CD4-positive, alpha-beta memory T cell (primary cell): ENCODE measurements around the gene CCIN. TPM values are rescaled to one million over a fixed set of nuclear protein-coding genes. Genes with fewer than 3 reads are reported as not detected.

Source experiments
- CTCF ChIA-PET: fragments of 350-600 bp; sonication (Branson Sonifier 250); formaldehyde crosslinking; loops from one replicate; lab custom pipeline; 2021; ENCODE audit warnings: inconsistent platforms; ENCODE audit not compliant: partially characterized antibody; lab: Charles Lee
- POLR2A ChIA-PET: fragments of 350-600 bp; sonication (Branson Sonifier 250); formaldehyde crosslinking; loops from one replicate; lab custom pipeline; 2021; ENCODE audit not compliant: partially characterized antibody; lab: Charles Lee
- DNase-seq, 5 donors: peaks; one replicate each; pipeline versions ENCODE4 v3.0.0 to v3.0.0-alpha.2; 2020 to 2022; ENCODE audit warnings: mixed read lengths in 1 of 5
- H3K27ac ChIP-seq: one replicate; pipeline ENCODE4 v1.7.0; 2013; ENCODE audit warnings: low read depth, low read length
- H3K27me3 ChIP-seq: 2 replicates; pipeline ENCODE4 v1.7.0; 2013; ENCODE audit warnings: mild to moderate bottlenecking, low read length, moderate library complexity; ENCODE audit not compliant: insufficient read depth
- H3K36me3 ChIP-seq: 2 replicates; pipeline ENCODE4 v1.7.0; 2013; ENCODE audit warnings: mild to moderate bottlenecking, low read length, moderate library complexity; ENCODE audit not compliant: insufficient read depth
- H3K4me1 ChIP-seq: 2 replicates; pipeline ENCODE4 v1.7.0; 2013; ENCODE audit warnings: mild to moderate bottlenecking, low read length, moderate library complexity; ENCODE audit not compliant: insufficient read depth
- H3K4me3 ChIP-seq, 2 donors: one replicate each; pipeline ENCODE4 v1.7.0; 2013; ENCODE audit warnings: low read length in 2 of 2, mild to moderate bottlenecking in 1 of 2
- H3K9me3 ChIP-seq, 2 donors: one replicate each; pipeline ENCODE4 v1.7.0; 2013; ENCODE audit warnings: low read length in 2 of 2, control low read depth in 1 of 2; ENCODE audit not compliant: control insufficient read depth in 1 of 2
- H3K27ac Mint-ChIP-seq, 7 donors: one replicate each; pipeline ENCODE4 v1.8.0; 2020 to 2021; ENCODE audit warnings: mixed read lengths in 7 of 7, mild to moderate bottlenecking in 6 of 7, inconsistent platforms in 3 of 7, moderate library complexity in 3 of 7
- H3K27me3 Mint-ChIP-seq, 2 donors: one replicate each; pipeline ENCODE4 v1.8.0; 2020 to 2021; ENCODE audit warnings: mixed read lengths in 2 of 2
- H3K36me3 Mint-ChIP-seq, 2 donors: one replicate each; pipeline ENCODE4 v1.8.0; 2020 to 2021; ENCODE audit warnings: mixed read lengths in 2 of 2, inconsistent platforms in 1 of 2, mild to moderate bottlenecking in 1 of 2
- H3K4me1 Mint-ChIP-seq, 4 donors: one replicate each; pipeline ENCODE4 v1.8.0; 2020 to 2021; ENCODE audit warnings: mixed read lengths in 4 of 4, mild to moderate bottlenecking in 1 of 4
- H3K4me3 Mint-ChIP-seq, 8 donors: one replicate each; pipeline ENCODE4 v1.8.0; 2020 to 2021; ENCODE audit warnings: mixed read lengths in 8 of 8, mild to moderate bottlenecking in 7 of 8, moderate library complexity in 6 of 8, inconsistent platforms in 3 of 8
- H3K9me3 Mint-ChIP-seq, 8 donors: one replicate each; pipeline ENCODE4 v1.8.0; 2020 to 2021; ENCODE audit warnings: mixed read lengths in 8 of 8, mild to moderate bottlenecking in 5 of 8, inconsistent platforms in 3 of 8, moderate library complexity in 1 of 8
- intact Hi-C: fragments of 100-400 bp; cut with micrococcal nuclease; formaldehyde crosslinking; loops from one replicate; pipeline ENCODE4 v1.15.1; 2023
- polyA plus RNA-seq, 2 donors: library from polyadenylated mRNA; unstranded; fragments of 300-500 nt; fragmentation: Illumina TruSeq; gene quantifications; one replicate each; pipeline ENCODE4 v1.2.3, GENCODE V29; 2021
- total RNA-seq, 2 experiments: library from RNA; stranded (reverse); gene quantifications; one replicate each; pipeline ENCODE4 v1.2.3, GENCODE V29; 2021

CCIN gene
- total and polyA plus RNA-seq, 4 experiments from 2014 or later = not detected

- CTCF ChIA-PET = interaction anchor here (3.0 kb wide), 1 partner anchor 33 kb away, joined by 17 read pairs; no protein-coding TSS in a partner anchor
- no peak for DNase-seq
- intact Hi-C loops = no loop called here
Observed at GRCh38 chr9:36134761-36135505, 34.3 kb upstream of the CCIN start.

GRCh38 chr9:36135741-36136271, 33.4 kb upstream of the CCIN start:
- H3K27ac Mint-ChIP-seq = peak overlapping the region in 6 of 7 donors; percentile 66 to 92 (median 86)
- CTCF ChIA-PET = interaction anchor here (1.0 to 9.9 kb wide), 7 partner anchors 13 to 55 kb away, joined by 3 to 100 read pairs (median 7); partner anchors contain the start of gene CLTA
- H3K27me3 ChIP-seq = no peaks in the 10 kb centered on the region
- no peaks in the 10 kb centered on the region for H3K9me3 Mint-ChIP-seq
- no peak for DNase-seq
- POLR2A ChIA-PET = interaction anchor here (0.8 to 9.3 kb wide), 8 partner anchors 8 to 43 kb away, joined by 4 to 159 read pairs (median 5); no protein-coding TSS in a partner anchor
- peaks cover 0 to 14% of the 10 kb centered on the region in 2 donors for H3K36me3 Mint-ChIP-seq
- H3K4me3 Mint-ChIP-seq = peak overlapping the region; percentile 78 to 90 (median 83)
- H3K27ac ChIP-seq = peak overlapping the region; percentile 77
- peak overlapping the region in 1 of 2 donors; percentile 81 for H3K4me3 ChIP-seq
- intact Hi-C loops = loop anchor here (1.0 kb wide), 4 partner anchors 8 to 33 kb away; no protein-coding TSS in a partner anchor
- no peaks in the 10 kb centered on the region for H3K27me3 Mint-ChIP-seq
- peaks cover 32 to 50% (median 42%) of the 10 kb centered on the region in 4 donors for H3K4me1 Mint-ChIP-seq
- no peaks in the 10 kb centered on the region for H3K9me3 ChIP-seq
- peaks cover 48% of the 10 kb centered on the region for H3K4me1 ChIP-seq
- H3K36me3 ChIP-seq = no peaks in the 10 kb centered on the region

More at GRCh38 chr9:36134761-36135505, 34.3 kb upstream of the CCIN start:
- Histone ChIP-seq H3K4me1 (peaks cover 39% of the 10 kb centered on the region), H3K36me3 (no peaks in the 10 kb centered on the region), H3K9me3 (no peaks in the 10 kb centered on the region), H3K27ac (no peak overlapping the region), H3K27me3 (no peaks in the 10 kb centered on the region), H3K4me3 (no peak overlapping the region)
- Mint-ChIP-seq H3K4me3 (peak overlapping the region in 7 of 8 donors; percentile 78 to 90 (median 82)), H3K36me3 (peaks cover 0 to 8% of the 10 kb centered on the region in 2 donors), H3K27me3 (no peaks in the 10 kb centered on the region), H3K9me3 (no peaks in the 10 kb centered on the region), H3K4me1 (peaks cover 24 to 41% (median 33%) of the 10 kb centered on the region in 4 donors), H3K27ac (peak overlapping the region in 5 of 7 donors; percentile 10 to 87 (median 62))
- POLR2A ChIA-PET = interaction anchor here (9.3 kb wide), 1 partner anchor 14 kb away, joined by 159 read pairs; no protein-coding TSS in a partner anchor

DNA sequence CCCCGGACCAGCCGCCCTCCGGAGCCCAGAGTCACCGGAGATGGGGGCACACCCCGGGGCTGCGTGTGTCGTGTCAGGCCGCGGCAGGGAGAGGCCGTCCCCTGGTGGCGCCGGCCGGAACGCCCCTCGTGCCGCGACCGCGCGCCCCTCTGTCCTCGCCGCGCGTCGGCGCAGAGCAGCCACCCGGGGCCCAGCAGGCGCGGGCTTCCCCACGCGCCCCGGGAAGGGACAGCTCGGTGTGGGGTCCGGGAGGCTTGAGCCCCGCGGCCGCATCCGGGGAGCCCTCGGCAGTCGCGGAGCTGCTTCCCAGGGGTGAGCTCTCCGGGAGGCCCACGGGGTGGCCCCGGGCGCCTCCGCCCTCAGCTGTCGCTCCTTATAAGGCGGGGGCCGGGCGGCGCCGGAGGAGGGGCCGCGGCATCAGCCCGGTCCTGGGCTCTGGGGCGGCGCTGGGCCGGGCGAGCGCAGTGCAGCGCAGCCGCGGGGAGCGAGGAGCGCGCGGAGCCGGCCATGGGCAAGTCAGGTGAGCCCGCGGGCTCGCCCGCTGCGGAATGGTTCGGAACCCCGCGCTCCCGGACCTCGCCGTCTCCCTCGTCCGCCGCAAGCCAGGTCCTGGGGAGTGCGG, 32.8 kb upstream of the CCIN start, which contains the start of gene GLIPR2:
Gene GLIPR2 (plus strand): TSS at position 462 of the 622 bp plus-strand sequence. CDS start 46 bp downstream, at position 508.
- Histone ChIP-seq H3K4me3 (peak within 1 kb of the TSS; percentile 66 to 81), H3K27ac (peak within 1 kb of the TSS; percentile 77), H3K27me3 (no peaks in the 10 kb centered on the region), H3K4me1 (peaks cover 54% of the 10 kb centered on the region), H3K36me3 (no peaks in the 10 kb centered on the region), H3K9me3 (no peaks in the 10 kb centered on the region)
- H3K36me3 Mint-ChIP-seq = peaks cover 0 to 16% of the 10 kb centered on the region in 2 donors
- CTCF ChIA-PET = interaction anchor here (1.0 to 9.9 kb wide), 8 partner anchors 11 to 54 kb away, joined by 3 to 100 read pairs (median 6); partner anchors contain the start of gene CLTA
- H3K4me1 Mint-ChIP-seq = peaks cover 35 to 56% (median 48%) of the 10 kb centered on the region in 4 donors
- POLR2A ChIA-PET = interaction anchor here (0.6 to 9.3 kb wide), 10 partner anchors 8 to 100 kb away, joined by 3 to 159 read pairs (median 5); partner anchors contain the start of genes CLTA and RECK
- H3K9me3 Mint-ChIP-seq = no peaks in the 10 kb centered on the region
- H3K27me3 Mint-ChIP-seq = no peaks in the 10 kb centered on the region
- intact Hi-C loops = loop anchor here (1.0 kb wide), 4 partner anchors 8 to 33 kb away; no protein-coding TSS in a partner anchor
- H3K4me3 Mint-ChIP-seq = peak within 1 kb of the TSS; percentile 92 to 97 (median 95)
- peak within 1 kb of the TSS; percentile 89 to 97 (median 95) for H3K27ac Mint-ChIP-seq
- DNase-seq = peak; percentile 75 to 82 (median 79)

DNA sequence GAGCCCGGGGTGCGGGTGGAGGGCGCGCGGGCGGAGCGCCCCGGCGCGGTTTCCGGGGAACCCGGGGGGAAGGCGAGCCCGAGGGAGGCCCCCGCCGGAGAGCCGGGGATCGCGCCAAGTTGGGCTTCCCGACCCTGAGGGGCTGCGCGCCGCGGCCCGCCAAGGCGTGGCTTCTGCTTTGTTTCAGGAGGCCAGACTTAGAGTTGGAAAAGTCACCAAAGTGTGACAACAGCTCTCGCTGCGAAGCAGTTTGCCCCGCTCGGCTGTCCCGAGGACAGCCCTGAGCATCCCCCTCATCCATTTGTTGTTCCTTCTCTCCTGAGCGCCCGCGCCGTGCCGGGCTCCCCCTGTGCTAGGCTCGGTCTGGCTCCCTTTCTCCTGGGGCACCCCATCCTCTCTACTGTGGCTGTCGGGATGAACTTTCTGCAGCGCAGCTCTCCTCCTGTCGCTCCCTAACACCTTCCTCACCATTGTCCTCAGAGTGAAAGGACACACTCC, 32.2 kb upstream of the CCIN start:
- H3K4me1 Mint-ChIP-seq = peaks cover 37 to 61% (median 53%) of the 10 kb centered on the region in 4 donors
- peak overlapping the region; percentile 77 for H3K27ac ChIP-seq
- no peaks in the 10 kb centered on the region for H3K9me3 ChIP-seq
- POLR2A ChIA-PET = interaction anchor here (0.6 to 9.3 kb wide), 9 partner anchors 9 to 100 kb away, joined by 3 to 159 read pairs (median 5); partner anchors contain the start of genes CLTA and RECK
- H3K36me3 ChIP-seq = no peaks in the 10 kb centered on the region
- no peaks in the 10 kb centered on the region for H3K27me3 ChIP-seq
- peak overlapping the region; percentile 89 to 97 (median 95) for H3K27ac Mint-ChIP-seq
- no peaks in the 10 kb centered on the region for H3K27me3 Mint-ChIP-seq
- peak overlapping the region; percentile 66 to 81 for H3K4me3 ChIP-seq
- peaks cover 59% of the 10 kb centered on the region for H3K4me1 ChIP-seq
- DNase-seq = peak in 1 of 5 donors; percentile 50
- peak overlapping the region; percentile 92 to 97 (median 95) for H3K4me3 Mint-ChIP-seq
- no peaks in the 10 kb centered on the region for H3K9me3 Mint-ChIP-seq
- H3K36me3 Mint-ChIP-seq = peaks cover 0 to 16% of the 10 kb centered on the region in 2 donors
- intact Hi-C loops = loop anchor here (1.0 kb wide), 4 partner anchors 7 to 34 kb away; no protein-coding TSS in a partner anchor
- CTCF ChIA-PET = interaction anchor here (1.0 to 9.9 kb wide), 8 partner anchors 12 to 54 kb away, joined by 3 to 100 read pairs (median 6); partner anchors contain the start of gene CLTA

GRCh38 chr9:36137392-36138004, 31.7 kb upstream of the CCIN start:
- DNase-seq = no peak
- Mint-ChIP-seq H3K4me1 (peaks cover 42 to 67% (median 58%) of the 10 kb centered on the region in 4 donors), H3K9me3 (no peaks in the 10 kb centered on the region), H3K27me3 (no peaks in the 10 kb centered on the region), H3K36me3 (peaks cover 0 to 16% of the 10 kb centered on the region in 2 donors), H3K27ac (peak overlapping the region; percentile 89 to 97 (median 95)), H3K4me3 (peak overlapping the region; percentile 92 to 97 (median 95))
- H3K4me3 ChIP-seq = peak overlapping the region; percentile 66 to 81
- H3K4me1 ChIP-seq = peaks cover 65% of the 10 kb centered on the region
- no peaks in the 10 kb centered on the region for H3K9me3 ChIP-seq
- H3K27me3 ChIP-seq = no peaks in the 10 kb centered on the region
- ChIA-PET POLR2A (interaction anchor here (1.2 to 9.3 kb wide), 4 partner anchors 9 to 54 kb away, joined by 6 to 159 read pairs (median 14); partner anchors contain the start of gene CLTA), CTCF (interaction anchor here (1.3 to 9.9 kb wide), 7 partner anchors 11 to 53 kb away, joined by 4 to 100 read pairs (median 7); partner anchors contain the start of gene CLTA)
- intact Hi-C loops = no loop called here
- H3K36me3 ChIP-seq = no peaks in the 10 kb centered on the region
- H3K27ac ChIP-seq = peak overlapping the region; percentile 77

DNA sequence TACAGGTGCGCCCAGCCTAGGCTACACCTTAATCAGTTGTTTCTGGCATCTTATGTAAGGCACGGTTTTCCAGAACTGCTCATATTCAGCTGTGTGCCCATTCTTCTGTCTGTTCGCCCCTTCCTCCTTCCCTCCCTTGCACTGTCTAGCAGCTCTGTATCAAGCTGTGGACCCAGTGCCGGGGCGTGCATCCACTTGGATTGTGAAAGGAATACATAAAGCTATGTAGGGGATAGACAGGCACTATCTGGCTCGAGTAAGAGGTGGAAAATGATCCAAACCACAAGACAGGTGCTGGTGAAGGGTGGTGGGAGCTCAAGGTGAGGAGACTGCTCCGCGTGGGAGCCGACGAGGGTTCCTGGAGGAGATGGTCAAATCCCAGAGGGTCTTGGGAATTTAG, 30.7 kb upstream of the CCIN start:
- Histone ChIP-seq H3K4me1 (peaks cover 75% of the 10 kb centered on the region), H3K27ac (peak overlapping the region; percentile 50), H3K36me3 (no peaks in the 10 kb centered on the region), H3K4me3 (peak overlapping the region in 1 of 2 donors; percentile 2), H3K9me3 (no peaks in the 10 kb centered on the region), H3K27me3 (no peaks in the 10 kb centered on the region)
- peak overlapping the region; percentile 92 to 97 (median 95) for H3K4me3 Mint-ChIP-seq
- no peaks in the 10 kb centered on the region for H3K9me3 Mint-ChIP-seq
- ChIA-PET POLR2A (interaction anchor here (9.3 kb wide), 1 partner anchor 10 kb away, joined by 159 read pairs; no protein-coding TSS in a partner anchor), CTCF (interaction anchor here (1.3 to 9.9 kb wide), 2 partner anchors 11 to 26 kb away, joined by 6 to 100 read pairs; no protein-coding TSS in a partner anchor)
- H3K27ac Mint-ChIP-seq = peak overlapping the region; percentile 89 to 97 (median 93)
- H3K36me3 Mint-ChIP-seq = peaks cover 5 to 22% of the 10 kb centered on the region in 2 donors
- peaks cover 50 to 77% (median 68%) of the 10 kb centered on the region in 4 donors for H3K4me1 Mint-ChIP-seq
- H3K27me3 Mint-ChIP-seq = no peaks in the 10 kb centered on the region
- no peak for DNase-seq
- intact Hi-C loops = no loop called here
